GM18870 (cell line): Measurements from ENCODE around the gene RPS14.
"Not testable (repeated sequence)": the region's sequence is repeated elsewhere in the genome, so short reads cannot be mapped to it uniquely, and the experiment has no call there.

Source experiments
- ATAC-seq: cut with Tn5 transposase; IDR thresholded peaks from one replicate; pipeline ENCODE4 v1.9.1; 2021; ENCODE audit warnings: moderate library complexity; ENCODE audit not compliant: unreplicated experiment

The RPS14 gene

DNA sequence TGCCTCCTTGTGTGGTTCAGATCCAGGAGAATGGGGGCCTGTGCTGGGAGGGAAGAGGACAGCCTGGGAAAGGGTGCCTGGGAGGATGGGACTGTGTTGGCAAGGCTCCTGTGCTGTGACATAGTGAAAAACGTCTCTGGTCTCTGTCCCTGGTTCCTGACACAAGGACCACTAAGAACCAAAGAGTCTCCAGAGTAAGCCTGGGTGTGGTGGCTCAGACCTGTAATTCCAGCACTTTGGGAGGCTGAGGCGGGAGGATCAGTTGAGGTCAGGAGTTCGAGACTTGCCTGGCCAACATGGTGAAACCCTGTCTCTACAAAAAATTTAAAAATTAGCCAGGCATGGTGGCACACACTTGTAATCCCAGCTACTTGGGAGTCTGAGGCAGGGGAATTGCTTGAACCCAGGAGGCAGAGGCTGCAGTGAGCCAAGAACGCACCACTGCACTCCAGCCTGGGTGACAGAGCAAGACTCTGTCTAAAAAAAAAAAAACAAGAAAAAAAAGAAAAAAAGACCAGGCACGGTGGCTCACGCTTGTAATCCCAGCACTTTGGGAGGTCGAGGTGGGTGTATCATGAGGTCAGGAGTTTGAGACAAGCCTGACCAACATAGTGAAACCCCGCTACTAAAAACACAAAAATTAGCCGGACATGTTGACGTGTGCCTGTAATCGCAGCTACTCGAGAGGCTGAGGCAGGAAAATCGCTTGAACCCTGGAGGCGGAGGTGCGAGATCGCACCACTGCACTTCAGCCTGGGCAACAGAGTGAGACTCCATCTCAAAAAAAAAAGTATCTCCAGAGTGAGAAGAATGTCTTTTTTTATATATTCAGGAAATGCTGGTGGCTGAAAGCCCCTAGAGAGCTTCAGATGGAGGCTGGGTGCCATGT is 35.4 kb downstream of the RPS14 start:
- not testable (repeated sequence) for ATAC-seq

DNA sequence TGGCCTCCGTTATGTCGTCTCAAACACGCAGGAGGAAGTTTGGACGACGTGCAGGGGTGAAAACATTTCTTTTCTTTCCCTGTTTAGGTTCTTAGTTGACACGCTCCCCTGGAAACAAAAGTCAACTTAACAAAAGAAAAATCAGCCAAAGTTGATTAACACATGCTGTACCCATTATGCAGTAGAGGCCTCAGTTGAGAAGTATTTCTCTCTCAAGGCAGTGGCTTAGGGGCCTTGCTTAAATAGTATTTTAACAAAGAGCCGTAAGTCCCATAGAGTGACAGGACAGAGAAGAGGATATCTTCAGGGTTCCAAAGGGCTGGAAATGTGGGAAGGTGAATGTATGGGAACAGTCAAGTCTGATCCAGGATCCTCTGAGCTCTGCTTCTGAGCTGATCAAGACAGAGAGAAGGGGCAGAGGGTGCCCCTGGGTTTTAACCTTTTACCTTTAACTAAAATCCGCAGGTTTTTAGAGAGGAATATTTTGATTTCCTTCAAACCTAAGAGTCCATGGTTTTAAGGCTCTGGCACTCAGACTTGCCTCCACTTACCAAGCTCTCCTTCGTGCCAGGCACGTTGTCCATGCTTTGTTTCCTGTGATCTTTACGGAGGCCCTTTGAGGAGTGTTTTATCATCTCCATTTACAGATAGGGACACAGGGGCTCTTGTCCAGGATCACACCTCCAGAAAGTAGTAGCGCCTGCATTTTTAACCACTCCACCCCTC is 36.2 kb downstream of the RPS14 start:
- no peak for ATAC-seq

DNA sequence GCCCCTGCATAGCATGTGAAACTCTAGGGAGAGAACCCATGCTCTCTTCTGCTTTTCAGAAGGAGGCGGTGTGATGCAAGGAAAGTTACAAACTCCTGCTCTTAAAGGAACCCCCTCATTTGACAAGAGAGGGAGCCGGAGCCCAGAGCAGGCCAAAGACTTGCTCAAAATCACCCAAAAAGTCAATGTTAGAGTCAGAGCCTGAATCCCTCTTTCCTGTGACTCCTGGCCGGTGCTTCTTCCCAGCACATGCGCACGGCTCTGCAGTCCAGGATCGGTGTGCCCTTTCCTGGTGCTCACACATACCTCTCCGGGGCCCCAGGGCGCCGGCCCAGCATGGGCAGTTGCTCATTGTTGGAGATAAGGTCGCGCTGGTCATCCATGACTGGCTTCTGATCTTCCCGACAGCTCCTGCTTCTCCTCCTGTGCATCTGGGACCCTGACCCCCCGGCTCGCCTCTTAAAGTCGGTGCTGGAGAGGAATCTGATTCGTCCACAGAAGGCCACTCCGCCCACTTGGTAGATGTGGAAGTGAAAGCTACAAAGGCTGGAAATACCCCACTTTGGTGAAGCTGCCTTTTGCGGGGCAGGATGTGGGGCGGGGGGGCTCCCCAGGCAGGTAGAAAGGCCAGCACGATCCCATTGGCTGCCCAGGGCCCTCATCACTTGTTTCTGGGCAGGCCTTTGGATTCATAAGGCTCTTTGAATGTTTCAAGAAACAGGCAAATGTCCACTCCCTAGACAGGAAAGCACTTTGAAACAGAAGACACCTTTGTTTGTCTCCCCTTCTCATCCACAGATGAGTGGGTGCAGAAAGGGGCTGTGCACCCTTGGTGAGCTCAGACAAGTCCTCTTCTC is 37.0 kb downstream of the RPS14 start, which contains the start of gene CD74:
CD74 (minus strand) TSS at position 592 of the 857 bp plus-strand sequence; CDS start at position 431, 161 bp downstream.
- ATAC-seq = peak; percentile 74

DNA sequence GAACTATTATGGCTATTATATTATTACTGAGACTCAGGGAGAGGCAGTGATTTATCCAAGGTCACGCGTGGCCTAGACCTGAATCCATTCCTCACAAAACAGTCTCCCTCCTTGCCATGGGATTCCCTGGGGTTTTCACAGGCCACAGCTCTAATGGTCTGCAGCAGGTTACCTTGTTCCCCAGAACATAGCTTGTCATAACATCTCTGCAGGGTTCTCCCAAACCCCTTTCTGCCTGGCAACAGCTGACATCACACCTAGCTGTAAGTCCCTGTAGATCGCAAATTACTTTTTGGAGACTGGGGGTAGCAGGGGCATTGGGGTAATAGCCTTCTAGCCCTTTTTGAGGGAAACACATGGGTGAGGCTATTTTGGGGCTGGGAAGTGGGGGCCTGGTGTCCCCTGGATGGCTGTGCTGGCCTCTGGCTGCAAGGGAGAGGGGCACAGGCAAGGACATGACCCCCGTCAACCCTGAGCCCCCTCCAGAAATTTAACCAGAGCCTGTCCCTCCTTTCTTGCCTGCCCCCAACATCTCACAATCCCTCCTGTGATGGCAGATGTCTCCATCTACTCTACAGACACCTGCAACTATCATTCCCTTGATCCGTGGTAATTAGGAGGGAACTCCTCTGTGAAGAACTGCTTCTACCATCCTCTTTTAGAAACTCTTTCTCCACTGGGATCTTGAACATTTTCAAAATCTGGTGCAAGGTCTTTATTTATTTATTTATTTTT is 38.1 kb downstream of the RPS14 start:
- no peak for ATAC-seq

DNA sequence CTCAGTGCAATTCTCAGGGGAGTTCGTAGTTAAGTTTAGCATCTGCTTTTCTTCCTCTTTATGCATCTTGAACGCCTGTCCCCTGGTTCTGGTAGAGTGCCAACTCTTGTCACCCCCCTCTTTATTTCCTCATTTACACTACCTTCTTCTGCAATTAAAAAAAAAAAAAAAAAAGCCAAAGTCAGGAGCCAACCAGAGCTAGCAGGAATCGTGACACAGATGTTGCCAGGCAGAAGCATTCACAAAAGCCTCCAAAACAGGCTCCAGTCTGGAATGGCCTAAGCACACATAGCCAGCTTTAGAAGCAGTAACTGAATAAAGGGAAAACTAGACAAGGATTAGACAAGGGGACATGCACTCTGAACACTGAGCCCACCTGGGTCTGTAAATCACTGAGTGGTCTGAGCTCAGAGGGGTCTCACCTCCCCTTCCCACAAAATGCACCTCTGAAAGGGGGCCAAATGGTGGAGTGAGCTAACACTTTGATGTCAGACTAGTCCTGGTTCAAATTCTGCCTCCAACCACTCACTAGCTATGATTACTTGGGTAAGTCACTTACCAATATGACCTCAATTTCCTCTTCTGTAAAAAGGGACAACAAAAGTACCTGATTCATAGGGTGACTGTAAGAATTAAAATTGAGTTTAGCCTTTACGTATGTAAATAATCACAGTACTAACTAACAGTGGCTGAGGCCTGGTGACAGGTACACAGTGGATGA is 38.9 kb downstream of the RPS14 start:
- ATAC-seq = no peak

DNA sequence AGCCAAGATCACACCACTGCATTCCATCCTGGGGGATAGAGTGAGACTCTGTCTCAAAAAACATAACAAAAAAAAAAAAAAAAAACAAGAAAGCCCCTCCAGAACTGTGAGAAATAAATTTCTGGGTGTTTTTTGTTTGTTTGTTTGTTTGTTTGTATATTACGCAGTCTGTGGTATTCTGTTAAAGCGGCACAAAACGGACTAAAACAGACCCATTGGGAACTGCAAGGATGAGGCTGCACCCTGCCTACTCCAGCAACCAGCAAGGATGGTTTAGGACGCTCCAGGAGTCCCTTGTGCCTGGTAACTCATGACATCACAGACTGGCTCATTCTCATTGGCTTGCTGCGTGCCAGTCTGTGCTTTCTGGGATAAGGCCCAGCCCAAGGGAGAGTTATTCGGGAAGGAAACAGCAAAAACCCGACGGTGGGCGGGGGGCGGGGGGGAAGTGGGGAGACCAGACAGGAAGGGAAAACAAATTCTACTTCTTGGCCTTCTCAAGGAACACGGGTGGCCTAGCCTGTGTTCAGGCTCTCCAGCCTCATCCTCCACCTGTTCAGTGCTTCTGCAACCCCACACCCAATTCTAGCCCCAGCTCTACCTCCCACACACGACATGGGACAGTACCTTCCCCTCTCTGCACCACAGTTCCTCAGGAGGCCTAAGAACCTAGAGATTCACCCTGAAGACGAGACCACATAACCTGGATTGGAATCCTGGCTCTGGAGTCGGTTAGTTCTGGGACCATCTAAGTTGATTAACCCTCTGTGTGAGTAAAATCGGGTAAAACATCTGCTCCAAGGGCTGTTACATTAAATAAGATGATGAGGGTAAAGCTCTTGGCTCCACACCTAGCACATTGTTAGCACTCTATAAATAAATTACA is 39.7 kb downstream of the RPS14 start:
- peak; percentile 23 for ATAC-seq

DNA sequence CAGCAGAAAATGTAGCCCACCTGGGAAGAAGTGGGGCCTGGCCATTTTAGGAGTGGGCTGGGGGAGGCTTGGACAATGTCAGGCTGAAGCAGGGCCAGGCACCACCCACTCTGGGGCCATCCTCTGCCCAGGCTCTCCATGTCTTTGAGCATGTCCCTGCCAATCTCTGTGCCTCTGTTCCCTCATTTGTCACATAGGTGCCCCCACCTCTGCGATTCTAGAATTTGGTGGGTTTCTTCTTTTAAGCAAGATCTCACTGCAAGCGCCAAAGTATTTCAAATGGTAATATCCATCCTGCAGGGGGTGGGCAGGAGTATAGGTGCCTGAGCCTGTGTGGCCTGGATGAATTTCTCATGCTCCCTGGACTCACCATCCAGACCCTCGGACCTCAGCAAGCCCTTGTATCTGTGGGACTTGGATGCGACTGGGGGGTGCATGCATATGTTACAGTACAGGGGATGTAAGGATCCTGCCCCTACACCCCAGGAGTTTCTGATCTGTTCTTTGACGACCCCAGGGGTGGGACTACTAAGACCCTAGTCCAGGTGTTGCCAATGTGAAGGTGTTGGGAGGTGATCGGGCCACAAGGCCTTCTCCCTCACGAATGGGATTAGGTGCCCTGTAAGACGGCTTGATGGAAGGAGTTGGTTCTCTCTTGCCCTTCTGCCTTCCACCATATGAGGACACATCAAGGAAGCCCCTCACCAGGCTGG is 41.2 kb downstream of the RPS14 start:
- no peak for ATAC-seq

DNA sequence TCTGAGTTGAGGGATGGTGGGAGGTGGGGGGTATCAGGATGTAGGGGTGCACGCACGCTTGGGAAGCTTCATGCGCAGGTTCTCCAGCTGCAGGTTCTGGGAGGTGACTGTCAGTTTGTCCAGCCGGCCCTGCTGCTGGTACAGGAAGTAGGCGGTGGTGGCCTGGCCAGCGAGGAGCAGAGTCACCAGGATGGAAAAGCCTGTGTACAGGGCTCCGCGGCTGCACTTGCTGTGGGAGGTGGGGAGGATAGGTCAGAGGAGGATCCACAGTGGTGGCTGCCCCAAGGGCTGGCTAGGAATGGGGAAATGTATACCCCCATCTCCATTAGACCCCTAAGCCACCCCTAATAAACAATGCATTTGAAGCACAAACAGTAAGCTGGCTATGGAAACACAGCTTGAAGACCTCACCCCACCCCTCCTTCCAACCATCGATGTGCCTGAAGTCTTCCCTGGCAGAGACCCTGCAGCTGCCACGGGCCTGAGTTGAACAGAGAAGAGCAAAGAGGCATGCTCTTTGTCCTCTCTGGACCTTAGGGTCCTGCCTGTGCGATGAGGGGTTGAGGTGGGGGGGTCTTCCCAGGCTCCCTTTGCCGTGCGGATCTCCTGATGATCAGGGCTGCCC is 42.3 kb downstream of the RPS14 start:
- no peak for ATAC-seq

DNA sequence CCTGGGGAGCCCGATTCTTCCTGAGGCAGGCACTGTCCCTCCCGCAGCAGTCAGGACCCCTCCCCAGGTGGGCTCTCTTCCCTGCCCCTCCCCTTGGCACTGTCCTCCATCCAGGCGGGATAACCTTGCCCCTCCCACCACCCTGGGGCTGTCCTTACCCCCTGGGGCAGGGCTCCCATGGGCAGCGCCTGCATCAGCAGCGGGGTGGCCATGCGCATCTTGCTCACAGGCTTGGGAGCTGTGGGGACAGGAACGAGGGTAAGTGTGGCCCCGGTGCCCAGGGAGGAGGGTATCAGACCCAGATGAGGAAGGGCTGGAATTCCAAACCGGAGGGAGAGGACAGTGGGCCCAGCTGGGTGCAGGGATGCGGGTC is 42.8 kb downstream of the RPS14 start:
- no peak for ATAC-seq

DNA sequence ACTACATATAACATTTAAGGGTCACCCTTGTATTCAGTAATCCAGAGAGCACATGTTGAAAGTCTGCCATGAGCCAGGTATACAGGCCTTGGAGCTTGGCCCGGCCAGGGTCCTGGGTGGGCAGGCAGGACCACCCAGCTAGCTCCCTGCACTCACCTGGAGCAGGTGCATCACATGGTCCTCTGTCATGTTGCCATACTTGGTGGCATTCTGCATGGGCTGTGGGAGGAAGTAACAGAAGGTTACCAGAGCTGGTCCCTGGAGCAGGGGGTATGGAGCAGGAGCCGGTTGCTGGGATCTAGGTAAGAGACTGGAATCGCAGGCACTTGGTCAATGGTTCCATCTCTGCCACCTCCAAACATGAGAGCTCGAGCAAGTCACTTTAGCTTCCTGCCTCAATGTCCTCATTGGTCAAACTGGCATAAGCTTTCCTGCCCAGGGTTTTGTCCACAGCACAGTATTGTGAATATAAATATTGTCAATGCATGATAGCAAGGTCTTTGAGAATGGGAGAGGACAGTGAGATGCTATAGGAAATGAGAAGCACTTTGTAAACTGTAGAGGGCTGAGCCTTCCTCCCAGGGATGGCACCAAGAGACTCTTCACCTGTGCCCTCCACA is 43.3 kb downstream of the RPS14 start:
- no peak for ATAC-seq

DNA sequence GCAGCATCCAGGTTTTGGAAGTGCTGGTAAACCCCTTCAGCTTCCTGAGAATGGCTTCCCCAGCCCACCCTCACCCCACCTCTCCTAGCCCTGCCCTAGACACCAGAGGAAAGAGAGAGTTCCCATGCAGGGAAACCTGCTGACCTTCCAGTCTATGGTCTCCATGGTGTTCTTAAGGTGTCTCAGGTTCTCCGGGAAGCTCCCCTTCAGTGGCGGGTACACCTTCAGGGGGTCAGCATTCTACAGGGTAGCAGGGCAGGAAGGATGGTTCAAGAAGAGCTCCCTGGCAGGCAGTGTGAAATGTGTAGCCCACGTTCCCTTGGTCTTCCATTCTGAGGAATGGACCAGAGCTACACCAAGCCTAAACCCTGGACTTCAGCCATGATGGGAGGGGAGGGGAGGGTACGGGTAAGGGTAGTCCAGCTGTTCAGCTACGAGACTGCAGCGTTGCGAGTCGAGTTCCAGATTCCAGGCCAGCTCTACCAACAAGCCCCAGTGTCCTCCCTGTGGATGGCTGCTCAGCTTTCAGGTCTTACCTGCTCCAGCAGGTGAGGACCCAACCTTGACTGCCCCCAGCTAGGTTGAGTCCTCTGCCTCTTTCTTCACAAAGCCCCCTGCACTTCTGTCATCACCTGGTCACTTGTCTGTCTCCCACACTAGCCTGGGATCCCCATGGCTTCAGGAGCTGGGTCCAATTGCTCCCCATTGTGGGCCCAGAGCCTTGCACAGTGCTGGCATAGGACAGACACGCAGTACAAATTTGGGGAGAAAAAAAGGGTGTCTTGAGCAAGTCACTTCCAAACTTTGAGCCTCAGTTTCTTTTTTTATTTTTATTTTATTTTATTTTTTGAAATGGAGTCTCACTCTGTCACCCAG is 44.4 kb downstream of the RPS14 start:
- ATAC-seq = no peak

DNA sequence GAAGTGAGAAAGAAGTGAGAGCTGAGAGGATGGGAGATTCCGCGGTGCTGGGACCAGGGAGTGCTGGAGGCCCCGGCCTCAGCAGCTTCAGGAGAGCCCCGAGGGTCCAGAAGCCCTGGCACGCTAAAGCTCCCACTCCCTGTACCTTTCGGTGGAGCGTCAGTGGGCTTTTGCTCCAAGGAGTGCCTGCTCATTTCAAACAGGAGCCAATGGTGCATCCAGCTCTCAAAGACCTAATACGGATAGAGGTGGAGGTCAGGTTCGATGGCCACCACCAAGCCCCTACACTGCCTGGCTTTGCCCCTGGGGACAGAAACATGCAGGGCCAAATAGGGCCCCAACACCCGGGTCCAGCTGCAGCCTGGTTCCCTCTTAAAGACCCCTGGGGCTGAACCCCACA is 45.0 kb downstream of the RPS14 start:
- no peak for ATAC-seq

DNA sequence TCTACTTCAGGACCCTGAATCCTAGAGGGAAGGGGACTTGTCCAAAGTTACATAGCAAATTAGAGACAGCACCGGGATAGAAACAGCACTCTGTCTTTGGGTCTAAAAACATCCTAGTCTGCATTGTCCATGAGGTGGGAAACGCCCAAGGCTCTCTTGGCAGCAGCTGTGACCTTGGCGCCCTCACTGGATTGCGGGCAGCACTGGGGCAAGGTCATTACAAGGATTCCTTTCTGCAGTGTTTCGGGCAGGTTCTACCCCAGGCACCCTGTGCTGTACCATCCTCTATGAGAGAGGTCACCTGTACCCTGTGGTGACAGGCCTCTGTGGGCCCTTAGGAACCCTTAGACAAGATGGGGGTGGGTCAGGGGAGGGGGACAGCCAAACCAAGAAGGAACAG is 45.4 kb downstream of the RPS14 start:
- ATAC-seq = no peak

DNA sequence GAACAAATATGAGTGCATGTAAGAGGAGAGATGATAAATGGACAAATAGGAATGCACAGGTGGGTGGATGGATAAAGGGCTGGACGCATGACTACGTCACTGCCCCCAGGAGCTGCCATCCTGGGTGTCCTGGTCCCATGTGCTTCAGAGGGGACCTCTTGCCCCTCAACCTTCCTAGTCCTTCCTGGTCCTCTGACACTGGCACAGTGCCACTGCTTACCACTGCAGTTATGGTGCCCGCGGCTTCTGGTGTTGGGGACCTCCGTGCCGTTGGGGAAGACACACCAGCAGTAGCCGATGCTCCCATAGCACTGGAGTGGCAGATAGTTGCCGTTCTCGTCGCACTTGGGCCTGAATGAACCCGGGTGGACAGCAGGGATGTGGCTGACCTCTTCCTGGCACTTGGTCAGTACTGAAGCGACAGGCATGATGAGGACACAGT is 46.6 kb downstream of the RPS14 start:
- no peak for ATAC-seq

DNA sequence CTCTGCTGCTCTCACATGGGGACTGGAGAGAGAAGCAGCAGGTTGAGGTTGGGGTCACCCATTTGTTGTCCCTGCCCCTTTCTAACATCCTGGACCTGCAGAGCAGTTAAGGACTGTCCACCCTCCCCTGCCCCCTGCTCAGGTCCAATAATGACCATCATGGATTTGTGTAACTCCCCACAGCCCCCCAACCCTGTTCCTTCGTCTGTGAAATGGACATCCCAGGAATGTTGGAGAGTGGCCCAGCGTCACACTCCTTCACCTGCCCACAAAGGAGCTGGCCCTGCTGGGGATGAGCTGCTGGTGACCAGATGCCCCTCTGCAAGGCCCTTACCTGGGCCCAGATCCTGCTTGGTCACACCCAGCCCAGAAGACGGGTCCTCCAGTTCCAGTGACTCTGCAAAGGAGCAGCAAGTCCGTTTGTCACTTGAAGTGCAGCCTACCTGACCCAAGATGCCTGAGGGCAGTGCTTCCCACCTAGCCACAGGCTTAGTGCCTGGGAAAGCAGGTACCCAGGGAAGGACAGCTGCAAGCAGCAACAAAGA is 47.2 kb downstream of the RPS14 start:
- no peak for ATAC-seq
